IPS-18a (cell line): Measurements from ENCODE around the gene IZUMO1.
"Not testable (repeated sequence)": the region's sequence is repeated elsewhere in the genome, so short reads cannot be mapped to it uniquely, and the experiment has no call there.

Source experiments
- H3K27ac ChIP-seq: one replicate; pipeline ENCODE4 v1.5.1; 2013; ENCODE audit warnings: low read length
- H3K27me3 ChIP-seq: one replicate; pipeline ENCODE4 v1.6.1; 2013; ENCODE audit warnings: mild to moderate bottlenecking, low read length; ENCODE audit not compliant: control insufficient read depth, insufficient read depth
- H3K36me3 ChIP-seq: one replicate; pipeline ENCODE4 v1.6.1; 2013; ENCODE audit warnings: low read depth, low read length; ENCODE audit not compliant: control insufficient read depth
- H3K4me1 ChIP-seq: one replicate; pipeline ENCODE4 v1.6.1; 2013; ENCODE audit warnings: low read depth, low read length; ENCODE audit not compliant: control insufficient read depth
- H3K4me3 ChIP-seq: one replicate; pipeline ENCODE4 v1.5.1; 2013; ENCODE audit warnings: low read length
- H3K9ac ChIP-seq: one replicate; pipeline ENCODE4 v1.6.1; 2013; ENCODE audit warnings: mild to moderate bottlenecking, low read length, moderate library complexity
- H3K9me3 ChIP-seq: one replicate; pipeline ENCODE4 v1.6.1; 2013; ENCODE audit warnings: low read depth, low read length; ENCODE audit not compliant: control insufficient read depth

IZUMO1 gene

GRCh38 chr19:48777139-48777538, 30.4 kb upstream of the IZUMO1 start:
- no peak overlapping the region for H3K4me3 ChIP-seq
- H3K4me1 ChIP-seq: no peaks in the 10 kb centered on the region
- no peaks in the 10 kb centered on the region for H3K36me3 ChIP-seq
- H3K9ac ChIP-seq: no peak overlapping the region
- H3K27me3 ChIP-seq: no peaks in the 10 kb centered on the region
- H3K9me3 ChIP-seq: no peaks in the 10 kb centered on the region
- H3K27ac ChIP-seq: no peak overlapping the region

GRCh38 chr19:48772503-48772953, 25.8 kb upstream of the IZUMO1 start:
- H3K4me1 ChIP-seq: no peaks in the 10 kb centered on the region
- H3K9ac ChIP-seq: no peak overlapping the region
- no peaks in the 10 kb centered on the region for H3K9me3 ChIP-seq
- H3K36me3 ChIP-seq: no peaks in the 10 kb centered on the region
- no peak overlapping the region for H3K27ac ChIP-seq
- no peaks in the 10 kb centered on the region for H3K27me3 ChIP-seq
- no peak overlapping the region for H3K4me3 ChIP-seq

- no peaks in the 10 kb centered on the region for H3K4me1 ChIP-seq
- H3K4me3 ChIP-seq: no peak overlapping the region
- H3K27ac ChIP-seq: no peak overlapping the region
- H3K9me3 ChIP-seq: no peaks in the 10 kb centered on the region
- H3K36me3 ChIP-seq: no peaks in the 10 kb centered on the region
- H3K9ac ChIP-seq: no peak overlapping the region
- no peaks in the 10 kb centered on the region for H3K27me3 ChIP-seq
These were observed 24.2 kb upstream of the IZUMO1 start for GRCh38 chr19:48770734-48771472.

DNA sequence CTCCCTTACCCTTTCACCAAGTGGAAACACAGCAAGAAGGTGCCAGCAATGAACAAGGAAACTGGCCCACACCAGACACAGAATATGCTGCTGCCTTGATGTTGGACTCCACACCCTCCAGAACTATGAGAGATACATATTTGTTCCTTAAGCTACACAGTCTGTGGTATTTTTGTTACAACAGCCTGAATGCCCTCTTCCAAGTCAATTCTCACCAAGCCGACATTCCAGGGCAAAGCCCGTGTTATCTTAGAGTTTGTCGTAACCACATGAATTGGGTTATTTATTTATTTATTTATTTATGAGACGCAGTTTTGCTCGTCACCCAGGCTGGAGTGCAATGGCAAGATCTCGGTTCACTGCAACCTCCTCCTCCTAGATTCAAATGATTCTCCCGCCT, 23.6 kb upstream of the IZUMO1 start:
- H3K9ac ChIP-seq: no peak overlapping the region
- no peaks in the 10 kb centered on the region for H3K36me3 ChIP-seq
- no peaks in the 10 kb centered on the region for H3K9me3 ChIP-seq
- H3K4me3 ChIP-seq: no peak overlapping the region
- H3K27me3 ChIP-seq: no peaks in the 10 kb centered on the region
- H3K27ac ChIP-seq: no peak overlapping the region
- H3K4me1 ChIP-seq: no peaks in the 10 kb centered on the region

GRCh38 chr19:48768994-48769713, 22.4 kb upstream of the IZUMO1 start:
- Histone ChIP-seq H3K27me3 (no peaks in the 10 kb centered on the region), H3K4me1 (no peaks in the 10 kb centered on the region), H3K27ac (no peak overlapping the region), H3K9ac (no peak overlapping the region), H3K9me3 (no peaks in the 10 kb centered on the region), H3K4me3 (no peak overlapping the region), H3K36me3 (no peaks in the 10 kb centered on the region)

- not testable (repeated sequence) for H3K27ac ChIP-seq, H3K9ac ChIP-seq, H3K36me3 ChIP-seq, H3K4me3 ChIP-seq, H3K27me3 ChIP-seq, H3K9me3 ChIP-seq, H3K4me1 ChIP-seq
These were observed 21.6 kb upstream of the IZUMO1 start for GRCh38 chr19:48768171-48768753.

DNA sequence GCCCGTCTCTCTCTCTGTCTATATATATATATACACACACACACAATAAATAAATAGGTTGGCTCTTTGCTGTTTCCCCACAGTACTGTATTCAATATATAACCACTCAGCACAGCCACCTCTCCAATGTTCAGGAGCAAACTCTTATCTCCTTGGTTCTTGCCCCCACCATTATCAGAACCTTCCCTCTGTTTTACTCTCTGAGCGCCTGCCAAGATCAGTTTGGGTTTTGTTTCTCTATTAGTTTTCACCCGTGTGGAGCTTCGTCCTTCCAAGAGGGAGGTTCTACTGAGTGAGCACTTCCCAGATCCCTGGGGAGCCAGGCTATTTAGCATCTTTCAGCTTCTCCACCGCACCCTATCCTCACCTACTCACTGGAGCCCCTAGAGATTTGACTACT, 19.1 kb upstream of the IZUMO1 start:
- not testable (repeated sequence) for H3K27me3 ChIP-seq

DNA sequence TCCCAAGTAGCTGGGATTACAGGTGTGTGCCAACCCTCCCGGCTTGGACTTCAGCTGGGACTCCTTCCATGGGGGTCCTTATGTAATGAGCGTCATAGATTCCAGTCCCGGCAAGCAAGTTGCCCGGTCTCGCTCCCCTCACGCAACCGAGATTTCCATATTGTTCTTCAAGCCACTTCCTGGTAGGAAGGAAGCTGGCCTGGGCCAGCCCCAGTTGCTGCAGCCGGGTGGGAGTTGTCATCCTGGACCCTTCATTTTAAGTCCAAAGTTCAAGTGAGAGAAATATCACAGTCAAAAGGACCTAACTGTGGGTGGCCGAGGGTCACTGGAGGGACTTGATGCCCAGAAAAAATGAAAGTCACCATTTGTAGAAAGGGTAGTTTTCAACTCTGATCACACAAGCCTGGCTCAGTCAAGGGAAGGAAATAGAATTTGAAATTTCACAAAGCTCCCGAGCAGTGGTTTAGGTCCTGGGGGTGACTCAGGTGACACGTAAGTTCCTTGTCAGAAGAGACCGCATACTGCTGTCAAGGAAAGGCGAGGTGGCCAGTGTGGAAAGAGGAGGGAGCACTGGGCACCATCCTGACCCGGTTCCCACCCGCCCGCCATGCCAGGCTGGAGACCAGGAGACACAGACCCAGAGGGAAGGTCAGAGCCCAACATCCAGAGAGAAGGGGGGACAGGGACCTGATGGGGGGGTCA, 13.9 kb upstream of the IZUMO1 start:
- Histone ChIP-seq H3K4me1 (no peaks in the 10 kb centered on the region), H3K36me3 (no peaks in the 10 kb centered on the region), H3K27ac (no peak overlapping the region), H3K27me3 (no peaks in the 10 kb centered on the region), H3K9me3 (no peaks in the 10 kb centered on the region), H3K4me3 (no peak overlapping the region), H3K9ac (no peak overlapping the region)

More for the DNA sequence above, 19.1 kb upstream of the IZUMO1 start:
- H3K36me3 ChIP-seq, H3K4me3 ChIP-seq, H3K9ac ChIP-seq, H3K4me1 ChIP-seq, H3K9me3 ChIP-seq, H3K27ac ChIP-seq: not testable (repeated sequence)

GRCh38 chr19:48757741-48758144, 11.0 kb upstream of the IZUMO1 start:
- H3K27ac ChIP-seq: no peak overlapping the region
- H3K4me1 ChIP-seq: peaks cover 5% of the 10 kb centered on the region
- no peak overlapping the region for H3K4me3 ChIP-seq
- H3K27me3 ChIP-seq: peaks cover 8% of the 10 kb centered on the region
- no peaks in the 10 kb centered on the region for H3K36me3 ChIP-seq
- no peaks in the 10 kb centered on the region for H3K9me3 ChIP-seq
- no peak overlapping the region for H3K9ac ChIP-seq

DNA sequence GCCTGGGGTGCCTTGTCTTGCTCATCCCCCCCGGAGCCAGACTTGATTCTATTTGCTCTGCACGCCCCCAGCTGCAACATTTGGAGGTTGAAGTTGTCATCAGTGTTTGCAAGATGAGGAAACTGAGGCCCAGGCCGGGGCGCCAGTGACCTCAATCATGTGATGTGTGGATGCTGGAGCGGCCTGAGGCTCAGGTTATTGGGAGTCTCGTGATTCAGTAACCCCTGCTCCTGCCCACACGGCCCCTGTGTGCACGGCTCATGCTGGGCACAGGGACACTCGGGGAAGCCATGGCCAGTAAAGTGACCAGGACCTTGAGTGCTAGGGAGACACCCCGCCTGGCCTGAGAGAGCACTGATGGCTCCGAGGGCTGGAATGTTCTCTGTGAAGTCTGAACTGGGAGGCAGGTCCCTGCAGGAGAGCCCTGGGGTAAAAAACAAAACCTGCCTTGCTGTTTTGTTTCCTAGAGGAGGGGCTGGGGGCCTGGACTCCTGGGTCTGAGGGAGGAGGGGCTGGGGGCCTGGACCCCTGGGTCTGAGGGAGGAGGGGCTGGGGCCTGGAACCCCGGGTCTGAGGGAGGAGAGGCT, 10.5 kb upstream of the IZUMO1 start:
- no peak overlapping the region for H3K4me3 ChIP-seq

DNA sequence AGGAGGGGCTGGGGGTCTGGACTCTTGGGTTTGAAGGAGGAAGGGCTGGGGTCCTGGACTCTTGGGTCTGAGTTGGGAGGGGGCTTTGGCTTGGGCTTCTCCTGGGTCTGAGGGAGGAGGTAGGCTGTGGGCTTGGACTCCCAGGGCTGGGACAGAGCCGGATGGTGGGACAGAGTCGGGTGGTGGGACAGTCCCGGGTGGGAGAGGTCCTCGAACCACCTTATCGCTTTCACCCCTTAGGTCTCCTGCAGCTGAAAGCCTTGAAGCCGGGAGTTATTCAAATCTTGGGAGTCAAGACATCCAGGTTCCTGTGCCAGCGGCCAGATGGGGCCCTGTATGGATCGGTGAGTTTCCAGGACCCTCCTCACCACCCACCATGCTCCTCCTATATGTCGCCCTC, 10.0 kb upstream of the IZUMO1 start:
- Histone ChIP-seq H3K9me3 (no peaks in the 10 kb centered on the region), H3K36me3 (no peaks in the 10 kb centered on the region), H3K27ac (no peak overlapping the region), H3K4me1 (peaks cover 5% of the 10 kb centered on the region), H3K4me3 (no peak overlapping the region), H3K27me3 (peaks cover 14% of the 10 kb centered on the region), H3K9ac (no peak overlapping the region)

More for the DNA sequence above, 10.5 kb upstream of the IZUMO1 start:
- Histone ChIP-seq H3K4me1 (peaks cover 5% of the 10 kb centered on the region), H3K27me3 (peaks cover 11% of the 10 kb centered on the region), H3K9me3 (no peaks in the 10 kb centered on the region), H3K36me3 (no peaks in the 10 kb centered on the region), H3K27ac (no peak overlapping the region), H3K9ac (no peak overlapping the region)
